Ureter (tissue), 1 donor: Measurements from ENCODE around the gene CSDE1. TPM values are rescaled to one million over a fixed set of nuclear protein-coding genes. Genes with fewer than 3 reads are reported as not detected.

Source experiments
- DNase-seq: peaks from one replicate; pipeline ENCODE4 v3.0.0-alpha.2; 2020; ENCODE audit warnings: low spot score
- total RNA-seq: library from RNA; stranded (reverse); gene quantifications from one replicate; pipeline ENCODE4 v1.2.4, GENCODE V29; 2023
- donor health status: DM: yes; HTN: yes; CAD: no.

Gene CSDE1
- total RNA-seq, 1 donor from 2014 or later: 612 TPM

- DNase-seq: no peak
Observed at GRCh38 chr1:114749835-114750234, 7.9 kb downstream of the CSDE1 start.

- no peak for DNase-seq
Observed at GRCh38 chr1:114746450-114747121, 11.2 kb downstream of the CSDE1 start.

- DNase-seq: no peak
Observed at GRCh38 chr1:114745291-114745690, 12.5 kb downstream of the CSDE1 start.

GRCh38 chr1:114741963-114742746 lies 15.6 kb downstream of the CSDE1 start:
- DNase-seq: no peak

GRCh38 chr1:114740331-114740730 lies 17.5 kb downstream of the CSDE1 start:
- no peak for DNase-seq

GRCh38 chr1:114737314-114737849 lies 20.4 kb downstream of the CSDE1 start:
- no peak for DNase-seq

- no peak for DNase-seq
Observed at GRCh38 chr1:114735479-114735878, 22.3 kb downstream of the CSDE1 start.

- DNase-seq: no peak
Observed at GRCh38 chr1:114729782-114730181, 28.0 kb downstream of the CSDE1 start.

- DNase-seq: no peak
Observed at GRCh38 chr1:114728553-114728952, 29.2 kb downstream of the CSDE1 start.

GRCh38 chr1:114725230-114725629 lies 32.6 kb downstream of the CSDE1 start:
- DNase-seq: no peak

GRCh38 chr1:114723915-114724314 lies 33.9 kb downstream of the CSDE1 start:
- DNase-seq: no peak

- DNase-seq: no peak
Observed at GRCh38 chr1:114723457-114723856, 34.3 kb downstream of the CSDE1 start.

- DNase-seq: no peak
Observed at GRCh38 chr1:114720492-114720891, 37.3 kb downstream of the CSDE1 start.

- DNase-seq: no peak
Observed at GRCh38 chr1:114719424-114719787, 38.4 kb downstream of the CSDE1 start.

GRCh38 chr1:114718661-114719423 lies 38.9 kb downstream of the CSDE1 start:
- DNase-seq: no peak

GRCh38 chr1:114716304-114717170 lies 41.2 kb downstream of the CSDE1 start, which contains the start of gene NRAS:
NRAS (minus strand) TSS chr1:114716771; CDS start chr1:114716160, 611 bp downstream.
- peak; percentile 96 for DNase-seq

GRCh38 chr1:114715952-114716303 lies 41.9 kb downstream of the CSDE1 start:
- no peak for DNase-seq

GRCh38 chr1:114712977-114713376 lies 44.8 kb downstream of the CSDE1 start:
- DNase-seq: no peak

GRCh38 chr1:114710360-114710759 lies 47.4 kb downstream of the CSDE1 start:
- DNase-seq: no peak

- no peak for DNase-seq
Observed at GRCh38 chr1:114707604-114708003, 50.2 kb downstream of the CSDE1 start.

GRCh38 chr1:114703242-114703641 lies 54.5 kb downstream of the CSDE1 start:
- DNase-seq: no peak
